GM12878 (cell line): Measurements from ENCODE around the gene THUMPD2.

Experiments used
- ZZZ3 ChIP-seq: IDR thresholded peaks from 2 replicates; pipeline ENCODE4 v1.6.1; 2011; ENCODE audit warnings: low read depth; ENCODE audit not compliant: control insufficient read depth, insufficient read length
- TF ChIP-seq, protein P1 (sequence below): fragments of 450-650 bp; IDR thresholded peaks from 2 replicates; pipeline ENCODE4 v1.6.1; 2016; ENCODE audit warnings: mild to moderate bottlenecking

DNA sequence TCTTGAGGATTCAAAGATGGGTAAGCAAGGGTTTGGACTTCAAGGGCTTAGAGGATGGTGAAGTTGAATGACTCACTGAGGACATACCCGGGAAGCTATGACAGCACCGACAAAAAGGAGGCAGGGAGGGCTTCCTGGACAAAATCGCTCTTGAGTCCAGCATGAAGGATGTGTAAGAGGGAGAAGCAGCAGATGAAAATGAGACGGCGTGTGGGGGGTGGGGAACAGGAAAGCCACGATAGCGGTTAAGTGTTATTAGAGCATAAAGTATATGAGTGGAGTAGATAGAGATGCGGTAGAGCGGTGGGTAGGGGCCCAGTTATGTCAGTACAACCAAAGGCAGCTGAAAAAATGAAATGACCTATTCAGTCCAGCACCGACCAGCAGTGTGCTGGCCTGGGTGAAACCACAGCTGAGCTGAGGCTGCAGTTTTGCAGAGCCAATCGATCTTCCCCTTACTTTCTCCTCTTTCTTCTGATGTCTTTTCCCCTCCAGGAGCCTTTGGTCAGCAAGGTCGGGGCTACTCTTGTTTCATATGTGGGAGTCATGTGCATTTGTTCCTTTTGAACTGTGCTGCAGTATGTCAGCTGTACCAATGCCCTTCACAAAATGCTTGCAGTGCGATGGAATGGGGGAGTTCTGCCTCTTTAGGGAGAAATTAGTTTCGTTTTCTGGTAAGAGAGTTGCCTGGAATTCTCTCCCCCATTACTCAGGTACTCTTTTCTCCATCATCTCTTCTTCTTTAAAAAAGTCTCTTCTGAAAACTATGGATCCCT is 2.0 kb upstream of the THUMPD2 start:
- TF ChIP-seq ZZZ3, result no peak
- TF ChIP-seq, protein P1, sequence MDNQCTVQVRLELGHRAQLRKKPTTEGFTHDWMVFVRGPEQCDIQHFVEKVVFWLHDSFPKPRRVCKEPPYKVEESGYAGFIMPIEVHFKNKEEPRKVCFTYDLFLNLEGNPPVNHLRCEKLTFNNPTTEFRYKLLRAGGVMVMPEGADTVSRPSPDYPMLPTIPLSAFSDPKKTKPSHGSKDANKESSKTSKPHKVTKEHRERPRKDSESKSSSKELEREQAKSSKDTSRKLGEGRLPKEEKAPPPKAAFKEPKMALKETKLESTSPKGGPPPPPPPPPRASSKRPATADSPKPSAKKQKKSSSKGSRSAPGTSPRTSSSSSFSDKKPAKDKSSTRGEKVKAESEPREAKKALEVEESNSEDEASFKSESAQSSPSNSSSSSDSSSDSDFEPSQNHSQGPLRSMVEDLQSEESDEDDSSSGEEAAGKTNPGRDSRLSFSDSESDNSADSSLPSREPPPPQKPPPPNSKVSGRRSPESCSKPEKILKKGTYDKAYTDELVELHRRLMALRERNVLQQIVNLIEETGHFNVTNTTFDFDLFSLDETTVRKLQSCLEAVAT, result no peak
